ENCODE measurements around the gene SDK1.

Gene SDK1

GRCh38 chr7:4186513-4186780 lies 885.4 kb downstream of the SDK1 start:
- DNase-seq (ENCODE audit: low spot score): no peak
- no peak overlapping the region for H3K4me3 ChIP-seq
- no peak overlapping the region for H3K27ac ChIP-seq
- TF ChIP-seq, protein P1, sequence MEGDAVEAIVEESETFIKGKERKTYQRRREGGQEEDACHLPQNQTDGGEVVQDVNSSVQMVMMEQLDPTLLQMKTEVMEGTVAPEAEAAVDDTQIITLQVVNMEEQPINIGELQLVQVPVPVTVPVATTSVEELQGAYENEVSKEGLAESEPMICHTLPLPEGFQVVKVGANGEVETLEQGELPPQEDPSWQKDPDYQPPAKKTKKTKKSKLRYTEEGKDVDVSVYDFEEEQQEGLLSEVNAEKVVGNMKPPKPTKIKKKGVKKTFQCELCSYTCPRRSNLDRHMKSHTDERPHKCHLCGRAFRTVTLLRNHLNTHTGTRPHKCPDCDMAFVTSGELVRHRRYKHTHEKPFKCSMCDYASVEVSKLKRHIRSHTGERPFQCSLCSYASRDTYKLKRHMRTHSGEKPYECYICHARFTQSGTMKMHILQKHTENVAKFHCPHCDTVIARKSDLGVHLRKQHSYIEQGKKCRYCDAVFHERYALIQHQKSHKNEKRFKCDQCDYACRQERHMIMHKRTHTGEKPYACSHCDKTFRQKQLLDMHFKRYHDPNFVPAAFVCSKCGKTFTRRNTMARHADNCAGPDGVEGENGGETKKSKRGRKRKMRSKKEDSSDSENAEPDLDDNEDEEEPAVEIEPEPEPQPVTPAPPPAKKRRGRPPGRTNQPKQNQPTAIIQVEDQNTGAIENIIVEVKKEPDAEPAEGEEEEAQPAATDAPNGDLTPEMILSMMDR (IDR thresholded peaks at IDR 0.05): no peak

DNA sequence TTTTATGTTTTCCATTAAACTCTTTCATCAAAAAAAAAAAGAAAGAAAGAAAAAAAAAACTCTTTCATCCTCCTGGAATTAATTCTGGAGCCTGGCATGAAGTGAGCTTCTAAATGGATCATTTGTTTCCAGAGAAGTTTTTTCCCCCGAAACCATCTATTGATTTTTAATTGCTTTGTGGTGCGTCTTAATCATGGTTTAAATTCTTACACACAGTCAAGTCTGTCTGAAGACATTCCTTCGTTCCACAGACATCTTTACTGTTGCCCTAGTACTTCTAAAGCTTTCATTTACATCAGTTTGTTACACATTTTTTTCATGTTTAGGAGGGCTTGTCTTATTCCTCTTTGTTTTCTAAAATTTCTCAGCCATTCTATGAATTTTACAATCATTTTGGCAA lies 887.6 kb downstream of the SDK1 start:
- peak overlapping the region; percentile 29 for H3K4me3 ChIP-seq
- DNase-seq (ENCODE audit: low spot score): no peak
- H3K27ac ChIP-seq: no peak overlapping the region
- TF ChIP-seq, protein P1 (IDR thresholded peaks at IDR 0.05): no peak

DNA sequence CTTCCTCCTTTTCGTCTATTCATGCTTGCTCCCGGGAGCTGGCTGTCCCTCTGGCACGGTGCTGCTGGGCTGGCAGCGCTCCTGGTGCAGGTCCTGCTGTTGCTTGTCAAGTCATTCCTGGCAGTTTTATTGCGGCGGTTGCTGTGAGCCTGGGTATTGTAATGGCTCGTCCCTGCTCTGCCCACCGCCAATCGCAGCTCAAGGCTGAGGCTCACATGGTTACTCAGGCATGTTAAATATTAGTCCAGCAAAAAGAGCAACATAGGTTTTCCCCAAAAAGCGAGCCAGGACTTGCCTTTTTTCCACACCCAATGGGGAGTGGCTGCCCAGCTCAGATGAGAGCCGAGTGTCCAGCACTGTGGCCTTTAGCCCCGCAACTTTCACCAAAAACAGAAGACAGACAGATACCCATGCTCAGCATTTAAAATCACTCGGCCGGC lies 888.1 kb downstream of the SDK1 start:
- TF ChIP-seq, protein P1 (IDR thresholded peaks at IDR 0.05): no peak
- Histone ChIP-seq H3K27ac (peak overlapping the region in 1 of 2 donors; percentile 68), H3K4me3 (peak overlapping the region; percentile 29)
- DNase-seq (ENCODE audit: low spot score): peak; percentile 90

- DNase-seq (ENCODE audit: low spot score): no peak
- H3K4me3 ChIP-seq: no peak overlapping the region
- no peak overlapping the region for H3K27ac ChIP-seq
- TF ChIP-seq, protein P1 (IDR thresholded peaks at IDR 0.05): no peak
Measured at GRCh38 chr7:4190010-4190981, 889.2 kb downstream of the SDK1 start.

DNA sequence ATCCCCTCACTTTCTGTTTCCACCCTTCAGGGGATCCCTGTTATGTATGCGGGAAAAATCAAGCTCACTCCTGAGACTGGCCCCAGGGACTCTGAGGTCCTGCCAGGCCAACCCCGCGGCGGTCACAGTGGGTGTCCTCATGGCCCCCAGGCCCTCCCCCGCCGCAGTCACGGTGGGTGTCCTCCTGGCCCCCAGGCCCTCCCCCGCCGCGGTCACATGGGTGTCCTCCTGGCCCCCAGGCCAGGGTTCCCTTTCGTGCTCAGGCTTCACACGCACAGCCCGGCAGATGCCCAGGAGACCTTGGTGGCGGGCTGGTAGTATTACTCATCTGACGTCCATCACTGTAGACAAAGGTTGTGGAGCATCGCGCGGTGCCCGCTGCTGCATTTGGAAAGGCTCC lies 890.0 kb downstream of the SDK1 start:
- TF ChIP-seq, protein P1 (IDR thresholded peaks at IDR 0.05): no peak
- no peak overlapping the region for H3K4me3 ChIP-seq
- no peak for DNase-seq (ENCODE audit: low spot score)
- no peak overlapping the region for H3K27ac ChIP-seq

GRCh38 chr7:4191525-4191924 lies 890.5 kb downstream of the SDK1 start:
- no peak for DNase-seq (ENCODE audit: low spot score)
- Histone ChIP-seq H3K27ac (no peak overlapping the region), H3K4me3 (no peak overlapping the region)
- TF ChIP-seq, protein P1 (IDR thresholded peaks at IDR 0.05): no peak

- no peak overlapping the region for H3K4me3 ChIP-seq
- TF ChIP-seq, protein P1 (IDR thresholded peaks at IDR 0.05): no peak
- H3K27ac ChIP-seq: no peak overlapping the region
- no peak for DNase-seq (ENCODE audit: low spot score)
Measured at GRCh38 chr7:4195660-4196059, 894.6 kb downstream of the SDK1 start.
